OCI-LY7 (cell line): ENCODE measurements around the gene MARVELD3. TPM values are rescaled to one million over a fixed set of nuclear protein-coding genes. Genes with fewer than 3 reads are reported as not detected.

Source experiments
- BruUV-seq: library from RNA; stranded (reverse); fragments of 400-500 nt; replicated peaks from 2 replicates; lab custom pipeline; 2021; lab: Mats Ljungman, UMichigan
- CTCF ChIA-PET: fragments of 300-600 bp; sonication (Branson Sonifier 250); formaldehyde crosslinking; loops from one replicate; lab custom pipeline; 2022; ENCODE audit warnings: antibody characterized with exemption; ENCODE audit not compliant: unreplicated experiment; lab: Charles Lee
- POLR2A ChIA-PET: fragments of 300-600 bp; sonication (Branson Sonifier 250); formaldehyde crosslinking; loops from one replicate; lab custom pipeline; 2022; ENCODE audit warnings: antibody characterized with exemption; lab: Charles Lee
- DNase-seq: peaks from one replicate; pipeline ENCODE4 v3.0.0-alpha.2; 2015; ENCODE audit warnings: low spot score
- H2AFZ ChIP-seq: fragments of 200-600 bp; sonication (generic), shearing (Covaris generic); 2 replicates; pipeline ENCODE4 v1.6.1; 2014; ENCODE audit warnings: mild to moderate bottlenecking, antibody characterized with exemption, low read length, moderate library complexity
- H3K27ac ChIP-seq: fragments of 200-600 bp; sonication (generic); 2 replicates; pipeline ENCODE4 v1.5.1; 2014; ENCODE audit warnings: mixed run types, low read depth, mild to moderate bottlenecking, moderate library complexity, low read length, inconsistent platforms; ENCODE audit not compliant: poor library complexity, severe bottlenecking
- H3K36me3 ChIP-seq: fragments of 200-600 bp; sonication (generic); 2 replicates; pipeline ENCODE4 v1.6.1; 2014; ENCODE audit warnings: mild to moderate bottlenecking, antibody characterized with exemption, low read length, moderate library complexity, mixed read lengths; ENCODE audit not compliant: insufficient read depth
- H3K4me1 ChIP-seq: fragments of 200-600 bp; sonication (generic); 2 replicates; pipeline ENCODE4 v1.5.1; 2014; ENCODE audit warnings: mild to moderate bottlenecking, low read length; ENCODE audit not compliant: insufficient read depth, poor library complexity, severe bottlenecking
- H3K4me2 ChIP-seq: fragments of 200-600 bp; sonication (generic); 2 replicates; pipeline ENCODE4 v1.6.1; 2014; ENCODE audit warnings: mild to moderate bottlenecking, low read length
- H3K4me3 ChIP-seq: fragments of 200-600 bp; sonication (generic); 2 replicates; pipeline ENCODE4 v1.5.1; 2014; ENCODE audit warnings: mild to moderate bottlenecking, low read depth, low read length; ENCODE audit not compliant: poor library complexity, severe bottlenecking
- H3K79me2 ChIP-seq: fragments of 200-600 bp; sonication (generic); 2 replicates; pipeline ENCODE4 v1.6.1; 2016; ENCODE audit warnings: low read depth, mild to moderate bottlenecking, low read length, moderate library complexity, mixed read lengths; ENCODE audit not compliant: insufficient read depth
- H3K9me2 ChIP-seq: fragments of 200-600 bp; sonication (generic); 2 replicates; pipeline ENCODE4 v1.6.1; 2016; ENCODE audit warnings: mild to moderate bottlenecking, low read length, mixed read lengths; ENCODE audit not compliant: insufficient read depth
- H3K9me3 ChIP-seq: fragments of 200-600 bp; sonication (generic); 2 replicates; pipeline ENCODE4 v1.6.1; 2014; ENCODE audit warnings: mild to moderate bottlenecking, mixed run types, low read length, mixed read lengths
- H4K20me1 ChIP-seq: fragments of 200-600 bp; sonication (generic); 2 replicates; pipeline ENCODE4 v1.6.1; 2014; ENCODE audit warnings: mild to moderate bottlenecking, antibody characterized with exemption, low read length, moderate library complexity, mixed read lengths; ENCODE audit not compliant: insufficient read depth
- CTCF ChIP-seq: fragments of 200-600 bp; sonication (generic); conservative IDR thresholded peaks from 2 replicates; pipeline ENCODE4 v1.5.1; 2014; ENCODE audit warnings: mild to moderate bottlenecking, antibody characterized with exemption, low read length, moderate library complexity, mixed read lengths
- EZH2phosphoT487 ChIP-seq: fragments of 200-600 bp; sonication (generic); IDR thresholded peaks from 2 replicates; pipeline ENCODE4 v1.6.1; 2018; ENCODE audit warnings: low read depth, borderline replicate concordance, mild to moderate bottlenecking, mixed run types, antibody characterized with exemption, low read length, moderate library complexity, mixed read lengths
- intact Hi-C: fragments of 100-400 bp; cut with micrococcal nuclease; formaldehyde crosslinking; loops from one replicate; pipeline ENCODE4 v1.10.0; 2022; ENCODE audit not compliant: unreplicated experiment
- total RNA-seq, 2 experiments: library from RNA; depleted of rRNA in 1 of 2; stranded (reverse); fragments of >200 nt in 1 of 2; shearing (Covaris generic) in 1 of 2; gene quantifications; 2 replicates each; pipeline ENCODE4 v1.2.3, GENCODE V29; 2014 to 2022

The MARVELD3 gene
- total RNA-seq, 2 experiments from 2014 or later, result not detected

- Histone ChIP-seq H3K9me3 (no peaks in the 10 kb centered on the region), H3K27ac (no peak overlapping the region), H4K20me1 (no peaks in the 10 kb centered on the region), H3K4me2 (no peak overlapping the region), H2AFZ (no peak overlapping the region), H3K4me3 (no peak overlapping the region), H3K79me2 (no peaks in the 10 kb centered on the region), H3K4me1 (no peaks in the 10 kb centered on the region), H3K9me2 (no peaks in the 10 kb centered on the region), H3K36me3 (peaks cover 9% of the 10 kb centered on the region; the same call in 1 of the 2 replicates)
- no peak for TF ChIP-seq EZH2phosphoT487
- no peak for TF ChIP-seq CTCF
- BruUV-seq, result no TSS peak
- POLR2A ChIA-PET, result no interaction called here
- no peak for DNase-seq
- CTCF ChIA-PET, result no interaction called here
- intact Hi-C loops, result loop anchor here (5.0 kb wide), 1 partner anchor 100 kb away; no protein-coding TSS in a partner anchor
Measured at GRCh38 chr16:71647391-71647790, 21.4 kb downstream of the MARVELD3 start.

GRCh38 chr16:71648162-71648561, 22.2 kb downstream of the MARVELD3 start:
- no peak for TF ChIP-seq EZH2phosphoT487
- TF ChIP-seq CTCF, result no peak
- BruUV-seq, result no TSS peak
- Histone ChIP-seq H4K20me1 (no peaks in the 10 kb centered on the region), H3K4me1 (no peaks in the 10 kb centered on the region), H3K79me2 (no peaks in the 10 kb centered on the region), H3K4me2 (no peak overlapping the region), H3K4me3 (no peak overlapping the region), H3K27ac (no peak overlapping the region), H3K9me3 (no peaks in the 10 kb centered on the region), H3K36me3 (peaks cover 15% of the 10 kb centered on the region; the same call in 1 of the 2 replicates), H2AFZ (no peak overlapping the region), H3K9me2 (no peaks in the 10 kb centered on the region)
- ChIA-PET POLR2A (no interaction called here), CTCF (no interaction called here)
- intact Hi-C loops, result loop anchor here (5.0 kb wide), 1 partner anchor 99 kb away; no protein-coding TSS in a partner anchor
- no peak for DNase-seq

- ChIA-PET CTCF (no interaction called here), POLR2A (no interaction called here)
- no peaks in the 10 kb centered on the region for H3K4me1 ChIP-seq
- H4K20me1 ChIP-seq, result no peaks in the 10 kb centered on the region
- no peaks in the 10 kb centered on the region for H3K9me2 ChIP-seq
- H3K9me3 ChIP-seq, result no peaks in the 10 kb centered on the region
- no peak overlapping the region for H3K4me2 ChIP-seq
- H2AFZ ChIP-seq, result no peak overlapping the region
- no peaks in the 10 kb centered on the region for H3K79me2 ChIP-seq
- H3K27ac ChIP-seq, result no peak overlapping the region
- peak; percentile 5 for DNase-seq
- H3K4me3 ChIP-seq, result no peak overlapping the region
- no TSS peak for BruUV-seq
- no peak for TF ChIP-seq EZH2phosphoT487
- peak; percentile 63 for TF ChIP-seq CTCF
- intact Hi-C loops, result loop anchor here (5.0 kb wide), 1 partner anchor 98 kb away; no protein-coding TSS in a partner anchor
- H3K36me3 ChIP-seq, result peaks cover 15% of the 10 kb centered on the region; the same call in 1 of the 2 replicates
Measured at GRCh38 chr16:71648921-71649320, 22.9 kb downstream of the MARVELD3 start.
